Measurements from ENCODE around the gene ODAPH.
A peak's percentile ranks its signal among the peaks of the same experiment; 100 is the strongest.

The ODAPH gene

DNA sequence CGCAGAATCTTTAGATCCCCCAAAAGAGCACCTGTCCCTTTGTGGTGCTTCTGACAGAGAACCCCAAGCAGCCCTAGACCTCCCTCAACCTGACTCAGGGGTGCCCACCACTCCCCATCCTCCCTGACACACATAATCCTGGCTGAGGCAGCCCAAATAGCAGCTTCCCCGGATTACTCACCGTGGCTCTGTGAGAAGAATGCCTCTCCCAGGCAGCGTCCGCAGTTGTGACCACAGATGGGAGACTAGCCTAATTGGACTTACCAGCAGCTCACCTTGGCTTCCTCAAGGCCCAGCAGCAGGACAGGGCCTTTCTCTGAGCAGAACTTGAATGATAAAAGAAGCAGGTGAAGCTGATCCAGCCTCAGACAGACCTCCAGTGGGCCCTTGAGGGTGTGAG is 10.3 kb upstream of the ODAPH start:
- DNase-seq = peak; percentile 79

DNA sequence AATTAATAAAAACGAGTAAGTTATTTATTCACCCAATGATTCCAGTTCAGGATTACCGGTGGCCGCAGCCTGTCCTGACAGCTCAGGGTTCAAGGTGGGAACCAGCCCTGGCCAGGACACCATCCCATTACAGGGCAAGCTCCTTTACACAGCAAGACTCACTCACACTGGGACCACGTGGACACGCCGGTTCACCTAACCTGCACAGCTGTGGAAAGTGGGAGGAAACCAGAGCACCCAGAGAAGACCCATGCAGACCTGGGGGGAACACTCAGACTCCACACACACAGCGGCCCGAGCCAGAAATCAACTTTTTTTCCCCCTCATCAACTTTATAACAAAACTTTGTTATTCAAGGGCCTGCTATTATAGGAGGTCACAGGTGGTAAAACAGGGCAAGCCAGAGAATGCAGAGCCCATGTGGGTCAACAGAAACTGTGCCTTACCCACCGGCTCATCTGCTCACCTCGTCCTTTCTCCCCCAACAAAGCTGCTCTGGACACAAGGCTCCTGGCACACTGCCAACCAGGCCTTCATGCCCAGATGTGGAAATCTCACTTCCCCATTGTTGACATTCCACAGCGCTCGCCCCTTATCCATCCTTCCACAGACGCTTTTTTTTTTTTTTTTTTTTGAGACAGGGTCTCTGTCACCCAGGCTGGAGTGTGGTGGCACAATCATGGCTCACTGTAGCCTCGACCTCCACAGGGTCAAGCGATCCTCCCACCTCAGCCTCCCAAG is 8.0 kb upstream of the ODAPH start:
- peak; percentile 63 for DNase-seq

DNA sequence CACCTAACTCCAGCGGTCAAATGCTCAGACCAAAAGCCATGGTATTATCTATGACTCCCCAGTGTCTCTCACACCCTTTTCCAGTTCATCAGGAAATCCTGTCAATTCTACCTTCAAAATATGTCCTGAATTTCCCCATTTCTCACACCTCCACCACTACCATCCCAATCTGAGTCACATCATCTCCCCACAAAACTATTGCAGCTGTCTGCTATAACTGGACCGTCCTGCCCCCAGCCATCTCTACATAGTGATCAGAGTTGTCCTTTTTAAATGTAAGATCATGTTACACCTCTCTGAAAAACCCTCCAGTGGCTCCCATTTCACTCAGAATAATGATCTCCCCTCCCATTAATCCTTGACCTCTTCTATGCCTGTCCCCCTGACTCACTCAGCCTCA is 6.8 kb upstream of the ODAPH start:
- DNase-seq = no peak

DNA sequence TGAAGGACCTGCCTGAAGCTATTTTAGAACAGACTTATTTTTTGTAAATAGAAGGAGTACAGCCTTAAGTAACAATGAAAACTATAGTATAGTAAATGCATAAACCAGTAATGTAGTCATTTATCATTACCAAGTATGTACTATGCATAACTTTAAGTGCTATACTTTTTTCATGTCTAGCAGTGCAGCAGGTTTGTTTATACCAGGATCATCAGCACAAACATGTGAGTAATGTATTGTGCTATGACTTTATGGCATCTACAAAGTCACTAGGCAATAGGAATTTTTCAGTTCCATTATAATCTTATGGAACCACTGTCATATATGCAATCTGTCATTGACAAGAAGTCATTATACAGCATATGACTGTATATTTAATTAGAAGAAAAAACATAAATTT is 3.4 kb upstream of the ODAPH start:
- DNase-seq = no peak

DNA sequence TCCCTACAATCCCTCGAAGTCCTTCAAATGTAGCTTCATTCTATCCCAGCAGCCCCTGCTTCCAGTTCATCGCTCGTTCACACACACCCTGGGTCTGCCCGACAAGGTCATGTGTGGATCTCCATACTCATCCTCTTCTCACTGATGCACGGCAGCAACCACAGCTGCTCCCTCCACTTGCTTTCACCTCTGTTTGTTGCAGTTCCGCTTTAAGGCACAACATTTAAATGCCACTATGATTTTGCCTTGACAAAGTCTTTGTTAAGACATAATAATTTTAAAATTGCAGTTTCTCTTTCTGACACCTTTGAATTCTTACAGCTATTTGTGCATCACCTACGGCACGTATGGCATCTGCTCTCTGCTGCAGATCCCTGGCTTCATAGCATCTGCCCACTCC is 1.8 kb downstream of the ODAPH start:
- DNase-seq = no peak

GRCh38 chr4:75561789-75562188 is 5.9 kb downstream of the ODAPH start:
- peak; percentile 38 for DNase-seq

DNA sequence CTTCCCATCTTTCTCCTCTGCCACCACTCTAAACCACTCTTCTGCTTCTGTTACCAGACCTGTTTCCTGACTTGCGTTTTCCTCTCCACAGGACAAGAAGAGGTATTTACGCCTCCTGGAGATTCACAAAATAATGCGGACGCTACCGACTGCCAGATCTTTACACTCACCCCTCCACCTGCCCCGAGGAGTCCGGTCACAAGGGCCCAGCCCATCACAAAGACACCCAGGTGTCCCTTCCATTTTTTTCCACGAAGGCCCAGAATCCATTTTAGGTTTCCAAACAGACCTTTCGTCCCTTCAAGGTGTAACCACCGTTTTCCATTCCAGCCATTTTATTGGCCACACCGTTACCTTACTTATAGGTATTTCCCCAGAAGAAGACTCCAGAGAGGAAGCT is 8.2 kb downstream of the ODAPH start:
- DNase-seq = no peak

GRCh38 chr4:75565481-75565880 is 9.6 kb downstream of the ODAPH start:
- DNase-seq = no peak

GRCh38 chr4:75566911-75567310 is 11.0 kb downstream of the ODAPH start:
- no peak for DNase-seq

- DNase-seq = no peak
These were observed 11.9 kb downstream of the ODAPH start for GRCh38 chr4:75567725-75568124.

DNA sequence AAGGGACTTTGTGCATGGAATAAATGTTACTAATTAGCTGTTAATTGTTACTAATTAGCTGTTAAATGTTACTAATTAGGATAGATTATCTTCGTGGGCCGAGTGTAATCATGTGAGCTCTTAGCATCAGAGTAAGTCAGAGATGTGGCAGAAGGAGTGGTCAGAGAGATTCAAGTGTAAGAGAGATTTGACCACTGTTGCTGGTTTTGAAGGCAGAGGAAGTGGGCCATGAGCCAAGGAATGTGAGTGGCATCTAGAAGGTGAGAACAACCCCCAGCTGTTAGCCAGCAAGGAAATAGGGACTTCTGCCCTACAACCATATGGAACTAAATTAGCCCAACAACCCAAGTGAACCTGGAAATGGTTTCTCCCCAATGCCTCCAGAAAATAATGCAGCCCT is 28.2 kb downstream of the ODAPH start:
- peak; percentile 17 for DNase-seq

GRCh38 chr4:75593393-75593792 is 37.5 kb downstream of the ODAPH start:
- DNase-seq = no peak

- DNase-seq = no peak
These were observed 40.2 kb downstream of the ODAPH start for GRCh38 chr4:75596061-75596460.

DNA sequence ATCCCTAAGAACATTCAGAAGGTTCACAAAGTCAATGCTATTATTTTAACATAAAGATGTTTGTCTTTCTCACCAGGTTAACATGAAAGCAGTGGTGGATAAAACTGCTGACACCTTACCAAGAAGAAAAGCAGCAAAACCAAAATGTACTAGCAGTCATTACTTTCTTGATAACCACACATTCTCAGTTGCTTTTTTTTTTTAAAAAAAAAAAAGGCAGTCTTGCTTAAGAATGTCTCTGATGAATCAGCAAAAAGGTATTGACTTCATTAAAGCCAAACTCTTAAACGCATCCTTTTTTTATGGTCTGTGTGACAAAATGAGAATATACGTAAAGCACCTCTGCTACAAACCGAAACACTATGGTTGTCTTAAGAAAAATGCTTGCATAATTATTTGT is 42.5 kb downstream of the ODAPH start:
- peak; percentile 56 for DNase-seq

- no peak for DNase-seq
These were observed 43.8 kb downstream of the ODAPH start for GRCh38 chr4:75599647-75600046.

- DNase-seq = no peak
These were observed 50.1 kb downstream of the ODAPH start for GRCh38 chr4:75605928-75606327.

DNA sequence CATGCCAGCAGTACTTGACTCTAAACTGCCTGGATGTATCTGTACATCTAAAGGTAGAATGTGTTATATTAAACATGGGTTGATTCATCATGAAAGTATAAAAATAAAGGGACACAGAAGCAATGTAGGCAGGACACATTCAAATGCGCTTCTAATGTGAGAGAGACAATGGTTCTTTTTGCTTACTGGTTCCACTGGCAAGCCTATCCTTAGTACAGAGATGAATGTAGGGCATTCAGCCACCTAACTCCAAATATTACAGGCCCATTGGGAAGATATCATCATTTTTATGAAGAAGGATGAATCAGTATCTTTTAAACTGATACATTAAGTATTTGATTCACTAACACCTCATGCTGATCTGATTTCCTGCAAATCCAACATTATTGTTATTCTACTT is 56.4 kb downstream of the ODAPH start:
- no peak for DNase-seq

Data from fibroblast of upper back skin (primary cell).